OCI-LY1 (cell line): ENCODE results near the gene SERPINB7.

ENCODE experiments used
- EZH2 ChIP-seq: fragments of 200-600 bp; sonication (generic), shearing (Covaris generic); IDR thresholded peaks from 2 replicates; pipeline ENCODE4 v1.8.0; 2017; ENCODE audit warnings: borderline replicate concordance, mixed run types, mild to moderate bottlenecking, antibody characterized with exemption, low read length, moderate library complexity, mixed read lengths
- TF ChIP-seq, protein P1 (sequence below): fragments of 200-600 bp; sonication (generic), shearing (Covaris generic); IDR thresholded peaks from 2 replicates; pipeline ENCODE4 v1.5.1; 2017; ENCODE audit warnings: mild to moderate bottlenecking, antibody characterized with exemption, low read length, moderate library complexity, mixed read lengths

DNA sequence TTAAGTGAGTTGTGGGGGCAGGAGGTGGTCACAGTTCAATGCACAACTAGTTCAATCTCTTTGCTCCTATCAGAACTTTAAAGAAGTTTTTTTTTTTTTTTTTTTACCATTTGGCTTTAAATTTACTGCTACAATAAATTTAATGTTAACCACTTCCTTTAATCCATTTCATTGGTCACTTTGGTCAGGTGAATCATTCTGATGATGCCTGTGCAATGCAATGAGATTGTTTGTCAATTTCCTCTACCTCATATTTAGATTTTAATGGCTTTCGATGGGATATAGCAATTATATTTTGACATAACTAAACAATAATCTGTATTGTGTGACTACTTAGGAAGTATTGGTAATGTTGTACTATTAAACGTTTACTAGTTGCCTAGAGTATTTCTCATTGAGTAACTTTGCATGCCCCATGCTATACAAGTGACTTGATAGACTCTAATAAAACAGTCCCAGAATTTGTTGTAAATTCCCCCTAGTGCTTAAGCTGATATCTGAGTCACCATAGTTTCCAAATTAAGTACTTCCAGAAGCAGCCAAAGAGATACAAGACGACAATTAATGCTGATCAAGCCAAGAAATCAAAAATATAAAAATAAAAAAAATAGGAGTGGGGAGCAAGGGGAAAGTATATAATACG is 59.4 kb downstream of the SERPINB7 start:
- TF ChIP-seq, protein P1, sequence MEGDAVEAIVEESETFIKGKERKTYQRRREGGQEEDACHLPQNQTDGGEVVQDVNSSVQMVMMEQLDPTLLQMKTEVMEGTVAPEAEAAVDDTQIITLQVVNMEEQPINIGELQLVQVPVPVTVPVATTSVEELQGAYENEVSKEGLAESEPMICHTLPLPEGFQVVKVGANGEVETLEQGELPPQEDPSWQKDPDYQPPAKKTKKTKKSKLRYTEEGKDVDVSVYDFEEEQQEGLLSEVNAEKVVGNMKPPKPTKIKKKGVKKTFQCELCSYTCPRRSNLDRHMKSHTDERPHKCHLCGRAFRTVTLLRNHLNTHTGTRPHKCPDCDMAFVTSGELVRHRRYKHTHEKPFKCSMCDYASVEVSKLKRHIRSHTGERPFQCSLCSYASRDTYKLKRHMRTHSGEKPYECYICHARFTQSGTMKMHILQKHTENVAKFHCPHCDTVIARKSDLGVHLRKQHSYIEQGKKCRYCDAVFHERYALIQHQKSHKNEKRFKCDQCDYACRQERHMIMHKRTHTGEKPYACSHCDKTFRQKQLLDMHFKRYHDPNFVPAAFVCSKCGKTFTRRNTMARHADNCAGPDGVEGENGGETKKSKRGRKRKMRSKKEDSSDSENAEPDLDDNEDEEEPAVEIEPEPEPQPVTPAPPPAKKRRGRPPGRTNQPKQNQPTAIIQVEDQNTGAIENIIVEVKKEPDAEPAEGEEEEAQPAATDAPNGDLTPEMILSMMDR, result no peak
- no peak for TF ChIP-seq EZH2
